Glutamatergic neuron (in vitro differentiated cells): ENCODE data around the gene SLC31A1. TPM values are rescaled to one million over a fixed set of nuclear protein-coding genes. Genes with fewer than 3 reads are reported as not detected.

Experiments used
- DNase-seq: peaks from one replicate; pipeline ENCODE4 v3.0.0; 2022
- H3K27ac Mint-ChIP-seq: one replicate; pipeline ENCODE4 v1.8.0; 2020; ENCODE audit warnings: mild to moderate bottlenecking, mixed read lengths, inconsistent platforms; ENCODE audit not compliant: unreplicated experiment
- H3K27me3 Mint-ChIP-seq: one replicate; pipeline ENCODE4 v1.8.0; 2020; ENCODE audit warnings: mild to moderate bottlenecking, moderate library complexity, mixed read lengths, inconsistent platforms; ENCODE audit not compliant: unreplicated experiment
- H3K36me3 Mint-ChIP-seq: one replicate; pipeline ENCODE4 v1.8.0; 2020; ENCODE audit warnings: mild to moderate bottlenecking, mixed read lengths, inconsistent platforms; ENCODE audit not compliant: unreplicated experiment
- H3K4me1 Mint-ChIP-seq: one replicate; pipeline ENCODE4 v1.8.0; 2020; ENCODE audit warnings: mild to moderate bottlenecking, low read depth, mixed read lengths, inconsistent platforms; ENCODE audit not compliant: unreplicated experiment
- H3K4me3 Mint-ChIP-seq: one replicate; pipeline ENCODE4 v1.8.0; 2020; ENCODE audit warnings: mild to moderate bottlenecking, mixed read lengths, inconsistent platforms; ENCODE audit not compliant: unreplicated experiment
- H3K9me3 Mint-ChIP-seq: one replicate; pipeline ENCODE4 v1.8.0; 2020; ENCODE audit warnings: mild to moderate bottlenecking, moderate library complexity, mixed read lengths, inconsistent platforms; ENCODE audit not compliant: unreplicated experiment
- CTCF ChIP-seq: fragments of 200-600 bp; sonication (generic); IDR thresholded peaks from one replicate; pipeline ENCODE4 v1.5.0; 2021; ENCODE audit not compliant: partially characterized antibody, unreplicated experiment
- total RNA-seq: library from RNA; stranded (reverse); fragmentation: NEBNext Ultra II Directional; extraction: Animal tissue kit (Norgen Biotek cat#: 25700); gene quantifications from one replicate; pipeline ENCODE4 v1.2.1, GENCODE V29; 2021; ENCODE audit not compliant: unreplicated experiment

The SLC31A1 gene
- total RNA-seq, 1 donor from 2014 or later: 11.2 TPM

- TF ChIP-seq CTCF: no peak
- Mint-ChIP-seq H3K4me1 (peaks cover 7% of the 10 kb centered on the region), H3K9me3 (no peaks in the 10 kb centered on the region), H3K4me3 (no peak overlapping the region), H3K27me3 (peaks cover 3% of the 10 kb centered on the region), H3K36me3 (no peaks in the 10 kb centered on the region), H3K27ac (no peak overlapping the region)
- no peak for DNase-seq
Observed at GRCh38 chr9:113298924-113299770, 77.8 kb downstream of the SLC31A1 start.

- Mint-ChIP-seq H3K9me3 (no peaks in the 10 kb centered on the region), H3K36me3 (no peaks in the 10 kb centered on the region), H3K27me3 (peaks cover 3% of the 10 kb centered on the region), H3K27ac (no peak overlapping the region), H3K4me1 (peaks cover 7% of the 10 kb centered on the region), H3K4me3 (no peak overlapping the region)
- no peak for DNase-seq
- TF ChIP-seq CTCF: no peak
Observed at GRCh38 chr9:113299800-113300292, 78.5 kb downstream of the SLC31A1 start.

- peaks cover 3% of the 10 kb centered on the region for H3K27me3 Mint-ChIP-seq
- peaks cover 6% of the 10 kb centered on the region for H3K4me1 Mint-ChIP-seq
- H3K36me3 Mint-ChIP-seq: no peaks in the 10 kb centered on the region
Observed at GRCh38 chr9:113301548-113301947, 80.2 kb downstream of the SLC31A1 start.

DNA sequence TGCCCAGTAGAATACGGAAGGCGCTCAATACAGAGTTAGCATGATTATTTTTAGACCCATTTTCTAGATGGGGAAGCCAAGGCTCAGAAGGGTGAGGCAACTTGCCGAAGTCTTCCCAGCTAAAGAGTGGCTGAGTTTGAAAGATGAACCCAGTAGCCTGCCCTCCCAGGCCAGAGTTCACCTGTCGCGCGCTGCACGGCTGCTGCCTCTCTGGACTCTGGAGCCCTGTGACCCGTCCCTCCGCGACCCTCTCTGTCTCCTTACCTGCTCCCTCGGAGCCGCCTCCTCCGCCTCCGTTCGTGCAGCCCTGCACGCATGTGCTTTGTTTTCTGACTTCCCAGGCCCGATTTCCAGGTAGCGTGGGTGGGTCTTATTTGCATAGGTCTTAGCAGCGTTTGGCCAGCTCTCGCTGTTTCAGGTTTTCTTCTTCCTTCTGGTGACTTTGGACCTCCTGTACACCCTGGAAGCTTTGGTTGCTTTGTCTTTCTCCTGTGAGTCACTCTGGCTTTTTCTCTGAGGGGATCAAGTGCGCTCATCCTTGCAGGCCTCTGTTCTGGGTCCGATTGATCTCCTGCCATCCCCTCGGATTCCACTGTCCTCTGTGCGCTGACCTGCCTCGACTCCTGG, 81.6 kb downstream of the SLC31A1 start, which contains the start of gene RNF183:
RNF183 (minus strand) TSS at position 585 of the 627 bp plus-strand sequence. CDS start 5,192 bp downstream, outside the sequence.
- no peak for DNase-seq
- Mint-ChIP-seq H3K9me3 (no peaks in the 10 kb centered on the region), H3K27ac (no peak within 1 kb of the TSS), H3K27me3 (peaks cover 3% of the 10 kb centered on the region), H3K4me1 (peaks cover 1% of the 10 kb centered on the region), H3K36me3 (no peaks in the 10 kb centered on the region), H3K4me3 (no peak within 1 kb of the TSS)
- no peak for TF ChIP-seq CTCF

More at GRCh38 chr9:113301548-113301947, 80.2 kb downstream of the SLC31A1 start:
- no peak for DNase-seq
- no peak for TF ChIP-seq CTCF
- no peak overlapping the region for H3K27ac Mint-ChIP-seq
- H3K9me3 Mint-ChIP-seq: no peaks in the 10 kb centered on the region
- no peak overlapping the region for H3K4me3 Mint-ChIP-seq
